NT2/D1 (cell line): ENCODE results near the gene DOCK1.

Experiments used
- DNase-seq: peaks from one replicate; pipeline ENCODE4 v3.0.0-alpha.2; 2011; ENCODE audit warnings: low read depth, low spot score
- H3K27me3 ChIP-seq: 2 replicates; pipeline ENCODE4 v1.6.0; 2011; ENCODE audit warnings: mild to moderate bottlenecking; ENCODE audit not compliant: insufficient read length, insufficient read depth
- H3K36me3 ChIP-seq: 2 replicates; pipeline ENCODE4 v1.6.1; 2011; ENCODE audit warnings: mild to moderate bottlenecking, low read length, mixed read lengths; ENCODE audit not compliant: insufficient read depth, insufficient read length
- H3K4me1 ChIP-seq: 2 replicates; pipeline ENCODE4 v1.5.1; 2011; ENCODE audit not compliant: insufficient read depth, insufficient read length
- H3K4me3 ChIP-seq: 2 replicates; pipeline ENCODE4 v1.5.1; 2011; ENCODE audit warnings: low read depth; ENCODE audit not compliant: insufficient read length
- H3K9ac ChIP-seq: 2 replicates; pipeline ENCODE4 v1.6.0; 2011; ENCODE audit warnings: low read depth; ENCODE audit not compliant: insufficient read length
- H3K9me3 ChIP-seq: 2 replicates; pipeline ENCODE4 v1.5.1; 2011; ENCODE audit warnings: mild to moderate bottlenecking, low read length; ENCODE audit not compliant: insufficient read depth
- SUZ12 ChIP-seq: IDR thresholded peaks from 2 replicates; pipeline ENCODE4 v1.6.1; 2011; ENCODE audit not compliant: insufficient read length, insufficient read depth; ENCODE audit errors: extremely low read depth
- YY1 ChIP-seq: IDR thresholded peaks from 2 replicates; pipeline ENCODE4 v1.6.1; 2011; ENCODE audit not compliant: insufficient read length, insufficient read depth
- ZNF274 ChIP-seq: IDR thresholded peaks from 2 replicates; pipeline ENCODE4 v1.6.1; 2011; ENCODE audit warnings: mild to moderate bottlenecking, low read depth, low read length

DOCK1 gene

DNA sequence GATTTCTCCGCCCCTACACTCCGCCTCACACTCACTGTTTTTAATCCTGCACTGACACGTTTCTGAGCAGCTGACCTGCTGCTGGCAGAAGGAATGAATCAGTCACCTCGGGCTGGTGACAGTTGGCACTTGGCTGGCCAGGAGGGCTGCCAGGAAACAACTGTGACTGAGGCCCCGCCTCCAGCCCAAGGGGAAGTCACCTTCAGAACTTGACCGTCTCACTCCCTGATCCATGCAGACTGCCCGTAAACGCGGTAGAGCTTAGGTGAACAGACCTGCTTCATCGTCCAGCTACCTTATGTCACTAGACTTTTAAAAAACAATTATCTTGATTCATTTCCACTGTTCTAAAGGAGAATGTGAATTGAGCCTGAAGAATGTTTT, 107.5 kb downstream of the DOCK1 start:
- H3K36me3 ChIP-seq, result peaks cover 37% of the 10 kb centered on the region
- no peak overlapping the region for H3K9ac ChIP-seq
- DNase-seq, result no peak
- peaks cover 6% of the 10 kb centered on the region for H3K4me1 ChIP-seq
- no peak overlapping the region for H3K4me3 ChIP-seq
- no peaks in the 10 kb centered on the region for H3K9me3 ChIP-seq
- TF ChIP-seq YY1 (no peak), SUZ12 (no peak), ZNF274 (no peak)
- H3K27me3 ChIP-seq, result no peaks in the 10 kb centered on the region

- Histone ChIP-seq H3K27me3 (no peaks in the 10 kb centered on the region), H3K9me3 (no peaks in the 10 kb centered on the region), H3K36me3 (peaks cover 34% of the 10 kb centered on the region), H3K4me1 (peaks cover 6% of the 10 kb centered on the region), H3K9ac (no peak overlapping the region), H3K4me3 (no peak overlapping the region)
- no peak for DNase-seq
- no peak for TF ChIP-seq YY1
- no peak for TF ChIP-seq ZNF274
- no peak for TF ChIP-seq SUZ12
Observed at GRCh38 chr10:127013211-127013656, 108.0 kb downstream of the DOCK1 start.

- DNase-seq, result no peak
- peaks cover 36% of the 10 kb centered on the region for H3K36me3 ChIP-seq
- H3K9me3 ChIP-seq, result no peaks in the 10 kb centered on the region
- H3K9ac ChIP-seq, result no peak overlapping the region
- H3K27me3 ChIP-seq, result no peaks in the 10 kb centered on the region
- TF ChIP-seq SUZ12 (no peak), YY1 (no peak), ZNF274 (no peak)
- no peak overlapping the region for H3K4me3 ChIP-seq
- peaks cover 6% of the 10 kb centered on the region for H3K4me1 ChIP-seq
Observed at GRCh38 chr10:127013691-127014473, 108.7 kb downstream of the DOCK1 start.

GRCh38 chr10:127014671-127015070, 109.4 kb downstream of the DOCK1 start:
- TF ChIP-seq ZNF274 (no peak), YY1 (no peak), SUZ12 (no peak)
- H3K9ac ChIP-seq, result no peak overlapping the region
- no peaks in the 10 kb centered on the region for H3K9me3 ChIP-seq
- no peak overlapping the region for H3K4me3 ChIP-seq
- no peaks in the 10 kb centered on the region for H3K27me3 ChIP-seq
- no peak for DNase-seq
- peaks cover 33% of the 10 kb centered on the region for H3K36me3 ChIP-seq
- peaks cover 6% of the 10 kb centered on the region for H3K4me1 ChIP-seq

DNA sequence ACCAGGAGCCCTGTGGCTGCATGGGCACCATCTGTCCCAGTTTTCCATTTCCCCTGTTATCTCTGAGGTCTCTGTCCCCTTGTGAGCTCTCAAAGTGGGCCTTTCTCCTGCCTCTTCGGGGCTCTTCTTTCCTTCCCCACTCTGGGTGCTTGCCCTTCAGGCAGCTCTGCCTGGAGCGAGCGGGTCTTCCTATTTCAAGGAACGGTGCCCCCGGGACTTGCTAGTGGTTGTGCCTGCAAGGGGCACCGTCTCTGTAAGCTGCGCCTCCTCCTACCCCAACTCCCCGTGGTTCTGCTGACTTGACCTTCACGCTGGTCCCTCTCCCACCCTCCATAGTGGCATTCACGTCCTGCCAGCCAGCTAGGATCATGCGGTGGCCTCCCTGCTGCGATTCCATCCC, 110.1 kb downstream of the DOCK1 start:
- Histone ChIP-seq H3K27me3 (no peaks in the 10 kb centered on the region), H3K4me1 (peaks cover 6% of the 10 kb centered on the region), H3K36me3 (peaks cover 34% of the 10 kb centered on the region), H3K9me3 (no peaks in the 10 kb centered on the region), H3K9ac (no peak overlapping the region), H3K4me3 (no peak overlapping the region)
- TF ChIP-seq ZNF274, result no peak
- no peak for TF ChIP-seq YY1
- no peak for TF ChIP-seq SUZ12
- DNase-seq, result no peak

DNA sequence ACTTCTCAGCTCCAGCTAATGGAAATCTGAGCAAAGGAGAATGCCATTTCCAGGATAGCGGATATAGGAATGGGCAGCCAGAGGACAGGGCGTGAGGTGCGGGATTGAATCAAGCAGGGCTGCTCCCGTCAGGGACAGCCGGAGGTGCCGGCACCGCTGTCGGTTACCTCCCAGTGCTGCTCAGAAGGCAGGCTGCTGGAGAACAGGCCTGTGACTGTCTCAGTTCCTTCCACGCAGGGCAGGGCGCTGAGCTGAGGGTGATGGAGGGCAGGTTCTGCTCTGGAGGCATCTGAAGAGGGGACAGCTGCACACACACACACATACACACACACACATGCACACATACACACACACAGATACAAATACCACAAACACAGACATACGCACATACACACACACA, 111.1 kb downstream of the DOCK1 start:
- no peaks in the 10 kb centered on the region for H3K27me3 ChIP-seq
- H3K4me3 ChIP-seq, result no peak overlapping the region
- peaks cover 36% of the 10 kb centered on the region for H3K36me3 ChIP-seq
- H3K4me1 ChIP-seq, result peaks cover 6% of the 10 kb centered on the region
- TF ChIP-seq SUZ12, result no peak
- TF ChIP-seq YY1, result no peak
- TF ChIP-seq ZNF274, result no peak
- no peak overlapping the region for H3K9ac ChIP-seq
- no peak for DNase-seq
- H3K9me3 ChIP-seq, result no peaks in the 10 kb centered on the region

DNA sequence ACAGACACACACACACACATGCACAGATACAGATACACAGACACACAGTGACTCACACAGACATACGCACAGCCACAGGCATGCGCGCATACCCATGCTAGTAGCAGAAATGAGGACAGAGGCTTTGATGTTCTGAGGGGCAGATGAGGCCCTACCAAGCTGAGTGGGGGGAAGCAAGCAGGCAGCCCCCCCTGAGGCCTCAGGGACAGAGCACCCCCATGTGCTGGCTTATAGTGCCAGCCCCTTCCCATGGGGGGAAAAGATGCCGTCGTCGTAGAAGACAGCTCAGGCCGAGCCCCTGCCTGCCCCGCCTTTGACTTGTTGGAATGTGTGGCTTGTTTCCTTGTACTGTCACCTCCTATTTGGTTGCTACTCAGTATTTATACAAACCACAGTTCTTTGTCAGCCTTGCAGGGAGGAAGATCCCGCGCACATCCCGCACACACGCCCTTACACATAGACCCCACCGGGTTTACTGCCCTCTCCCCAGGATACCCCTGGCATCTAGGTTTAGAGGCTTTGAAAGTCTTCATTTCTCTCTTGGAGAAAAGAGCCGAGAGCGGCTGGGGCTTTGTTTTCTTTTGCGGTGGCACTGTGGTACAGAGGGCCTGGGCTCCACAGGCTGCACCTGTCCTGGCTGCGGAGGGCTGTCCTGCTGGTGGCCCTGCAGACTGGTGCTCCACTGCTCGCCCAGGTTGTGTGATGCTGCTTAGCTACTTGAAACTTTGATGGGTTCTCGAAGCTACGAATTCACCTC, 112.5 kb downstream of the DOCK1 start:
- Histone ChIP-seq H3K9me3 (no peaks in the 10 kb centered on the region), H3K9ac (no peak overlapping the region), H3K4me1 (peaks cover 6% of the 10 kb centered on the region), H3K27me3 (no peaks in the 10 kb centered on the region), H3K4me3 (no peak overlapping the region), H3K36me3 (peaks cover 28% of the 10 kb centered on the region)
- DNase-seq, result no peak
- TF ChIP-seq ZNF274 (no peak), SUZ12 (no peak), YY1 (no peak)
